H1 (cell line): Measurements from ENCODE around the gene HOXB5. TPM values are rescaled to one million over a fixed set of nuclear protein-coding genes. Genes with fewer than 3 reads are reported as not detected.

Experiments used
- CTCF ChIA-PET: fragments of 300-600 bp; sonication (Branson Sonifier 250); formaldehyde crosslinking; loops from one replicate; lab custom pipeline; 2021; ENCODE audit not compliant: partially characterized antibody; lab: Charles Lee
- POLR2A ChIA-PET: fragments of 300-600 bp; sonication (Branson Sonifier 250); formaldehyde crosslinking; loops from one replicate; lab custom pipeline; 2021; ENCODE audit warnings: inconsistent platforms; ENCODE audit not compliant: partially characterized antibody; lab: Charles Lee
- DNase-seq, 2 experiments: peaks; one replicate each; pipeline versions ENCODE4 v3.0.0 to v3.0.0-alpha.2; 2010 to 2022; ENCODE audit warnings: low spot score in 2 of 2, low read depth in 1 of 2, mixed read lengths in 1 of 2
- FAIRE-seq: peaks from 2 replicates; lab custom pipeline; 2011; peaks lifted over from hg19 to GRCh38; lab: Jason Lieb, UNC
- H2AFZ ChIP-seq: 2 replicates; pipeline ENCODE4 v1.8.1; 2012; ENCODE audit warnings: low read length, inconsistent platforms
- H2AK5ac ChIP-seq: 2 replicates; pipeline ENCODE4 v1.6.1; 2013; ENCODE audit warnings: low read depth, low read length
- H2BK120ac ChIP-seq: replicated peaks from 2 replicates; pipeline ENCODE3; 2013; ENCODE audit warnings: low read depth, low read length, inconsistent platforms
- H2BK12ac ChIP-seq: 2 replicates; pipeline ENCODE4 v1.6.1; 2013; ENCODE audit warnings: low read depth, low read length
- H2BK15ac ChIP-seq: 2 replicates; pipeline ENCODE4 v1.6.1; 2013; ENCODE audit warnings: low read length
- H2BK20ac ChIP-seq: 2 replicates; pipeline ENCODE4 v1.6.1; 2013; ENCODE audit warnings: low read length
- H2BK5ac ChIP-seq: 2 replicates; pipeline ENCODE4 v1.6.1; 2013; ENCODE audit warnings: low read depth, low read length
- H3K14ac ChIP-seq: 2 replicates; pipeline ENCODE4 v1.6.1; 2013; ENCODE audit warnings: inconsistent platforms; ENCODE audit not compliant: insufficient read length
- H3K18ac ChIP-seq: 2 replicates; pipeline ENCODE4 v1.6.1; 2013; ENCODE audit warnings: low read length; ENCODE audit errors: extremely low read depth
- H3K23ac ChIP-seq: 2 replicates; pipeline ENCODE4 v1.6.1; 2013; ENCODE audit warnings: inconsistent platforms; ENCODE audit not compliant: insufficient read length
- H3K23me2 ChIP-seq: 2 replicates; pipeline ENCODE4 v1.6.1; 2013; ENCODE audit warnings: low read depth, low read length
- H3K27ac ChIP-seq: 2 replicates; pipeline ENCODE4 v1.6.1; 2011; ENCODE audit warnings: low read depth, low read length, inconsistent platforms
- H3K27me3 ChIP-seq, 4 experiments: replicated peaks in 1 of 4; 1 replicate in 1 of 4; 2 replicates in 3 of 4; pipeline versions ENCODE4 v1.6.1 to v1.8.1; 2011 to 2013; ENCODE audit warnings: low read length in 3 of 4, mild to moderate bottlenecking in 3 of 4, inconsistent platforms in 2 of 4, mixed read lengths in 2 of 4, moderate library complexity in 1 of 4; ENCODE audit not compliant: control insufficient read depth in 3 of 4, insufficient read depth in 3 of 4; ENCODE audit errors: extremely low read depth in 1 of 4
- H3K36me3 ChIP-seq, 4 experiments: 2 replicates each; pipeline versions ENCODE4 v1.6.1 to v1.8.1; 2011 to 2013; ENCODE audit warnings: mild to moderate bottlenecking in 4 of 4, low read length in 3 of 4, moderate library complexity in 2 of 4, control low read depth in 1 of 4, inconsistent platforms in 1 of 4; ENCODE audit not compliant: insufficient read depth in 4 of 4, control insufficient read depth in 2 of 4
- H3K4ac ChIP-seq: replicated peaks from 2 replicates; pipeline ENCODE3; 2013; ENCODE audit warnings: low read length, low read depth, mixed read lengths, inconsistent platforms; ENCODE audit not compliant: insufficient read length
- H3K4me1 ChIP-seq, 4 experiments: replicated peaks in 1 of 4; 1 replicate in 1 of 4; 2 replicates in 3 of 4; pipeline versions ENCODE4 v1.6.1 to v1.8.1; 2011 to 2013; ENCODE audit warnings: low read length in 3 of 4, inconsistent platforms in 2 of 4, mixed read lengths in 1 of 4; ENCODE audit not compliant: insufficient read depth in 4 of 4, control insufficient read depth in 3 of 4
- H3K4me2 ChIP-seq, 2 experiments: 2 replicates each; pipeline versions ENCODE4 v1.6.1 to v1.8.1; 2011 to 2013; ENCODE audit warnings: low read depth in 2 of 2, low read length in 2 of 2, control low read depth in 1 of 2, inconsistent platforms in 1 of 2, mild to moderate bottlenecking in 1 of 2; ENCODE audit not compliant: insufficient read depth in 1 of 2
- H3K4me3 ChIP-seq, 4 experiments: fragments of 200-600, 300-600 bp in 1 of 4; sonication (generic), shearing (Covaris generic), sonication (Bioruptor Twin) in 1 of 4; 2 replicates each; pipeline versions ENCODE4 v1.5.1 to v1.8.1; 2011 to 2016; ENCODE audit warnings: low read length in 4 of 4, low read depth in 3 of 4, control low read depth in 2 of 4, inconsistent platforms in 2 of 4, mild to moderate bottlenecking in 2 of 4, mixed read lengths in 1 of 4, moderate library complexity in 1 of 4; ENCODE audit not compliant: insufficient read depth in 2 of 4; ENCODE audit errors: extremely low read depth in 1 of 4
- H3K56ac ChIP-seq: replicated peaks from 2 replicates; pipeline ENCODE3; 2013; ENCODE audit warnings: low read depth, mild to moderate bottlenecking, mixed read lengths, low read length, inconsistent platforms; ENCODE audit not compliant: insufficient read length
- H3K79me1 ChIP-seq: 2 replicates; pipeline ENCODE4 v1.6.1; 2013; ENCODE audit warnings: low read depth, low read length, control low read depth
- H3K79me2 ChIP-seq, 2 experiments: 2 replicates each; pipeline versions ENCODE4 v1.6.1 to v1.8.1; 2012 to 2013; ENCODE audit warnings: low read length in 2 of 2, mild to moderate bottlenecking in 2 of 2, inconsistent platforms in 1 of 2; ENCODE audit not compliant: insufficient read depth in 2 of 2, control insufficient read depth in 1 of 2
- H3K9ac ChIP-seq, 4 experiments: replicated peaks in 1 of 4; 1 replicate in 1 of 4; 2 replicates in 3 of 4; pipeline versions ENCODE4 v1.6.1 to v1.8.1; 2011 to 2013; ENCODE audit warnings: low read depth in 3 of 4, low read length in 3 of 4, control low read depth in 2 of 4, mild to moderate bottlenecking in 2 of 4, moderate library complexity in 2 of 4, inconsistent platforms in 1 of 4; ENCODE audit errors: extremely low read depth in 1 of 4
- H3K9me3 ChIP-seq, 2 experiments: 2 replicates each; pipeline versions ENCODE4 v1.6.1 to v1.8.1; 2012 to 2013; ENCODE audit warnings: mild to moderate bottlenecking in 2 of 2, moderate library complexity in 2 of 2, control low read depth in 1 of 2, inconsistent platforms in 1 of 2, low read depth in 1 of 2, low read length in 1 of 2, mixed read lengths in 1 of 2; ENCODE audit not compliant: insufficient read depth in 2 of 2
- H4K20me1 ChIP-seq, 2 experiments: replicated peaks in 1 of 2; 2 replicates each; pipeline versions ENCODE3 to v1.8.1; 2011 to 2013; ENCODE audit warnings: inconsistent platforms in 2 of 2, low read length in 2 of 2, mild to moderate bottlenecking in 1 of 2; ENCODE audit not compliant: insufficient read depth in 2 of 2, control insufficient read depth in 1 of 2
- H4K5ac ChIP-seq: 2 replicates; pipeline ENCODE4 v1.6.1; 2013; ENCODE audit warnings: low read length, low read depth, mixed read lengths, inconsistent platforms; ENCODE audit not compliant: insufficient read length
- H4K8ac ChIP-seq: 2 replicates; pipeline ENCODE4 v1.8.0; 2013; ENCODE audit warnings: mild to moderate bottlenecking, moderate library complexity, low read length, inconsistent platforms; ENCODE audit not compliant: insufficient read depth; ENCODE audit errors: extremely low read depth
- H4K91ac ChIP-seq: replicated peaks from 2 replicates; pipeline ENCODE3; 2013; ENCODE audit warnings: low read length, mixed read lengths, inconsistent platforms; ENCODE audit not compliant: insufficient read length
- EZH2 ChIP-seq: fragments of 200-600 bp; sonication (generic); IDR thresholded peaks from 2 replicates; pipeline ENCODE4 v1.7.1; 2012; ENCODE audit warnings: low read depth, mild to moderate bottlenecking, moderate library complexity, low read length, inconsistent platforms; ENCODE audit not compliant: severe bottlenecking
- RNF2 ChIP-seq: fragments of 200-900, 300-1000 bp; sonication (generic); IDR thresholded peaks from 2 replicates; pipeline ENCODE4 v1.7.1; 2016; ENCODE audit warnings: borderline replicate concordance, low read depth, mild to moderate bottlenecking, antibody characterized with exemption, low read length; ENCODE audit not compliant: poor library complexity, severe bottlenecking; ENCODE audit errors: missing control alignments
- SAP30 ChIP-seq: fragments of 300-600 bp; sonication (generic); IDR thresholded peaks from 2 replicates; pipeline ENCODE4 v1.7.1; 2012; ENCODE audit warnings: low read length, moderate library complexity, mild to moderate bottlenecking, inconsistent platforms; ENCODE audit not compliant: insufficient read depth, insufficient replicate concordance
- SUZ12 ChIP-seq: fragments of 200-600 bp; sonication (generic); IDR thresholded peaks from 2 replicates; pipeline ENCODE4 v1.6.1; 2012; ENCODE audit warnings: mild to moderate bottlenecking, inconsistent platforms, low read length, moderate library complexity, mixed read lengths
- WGBS, 2 experiments: shearing (Covaris generic) in 1 of 2; methylation state at CpG; one replicate each; pipeline versions ENCODE4 v1.1.6 to v1.1.7; 2013 to 2015; ENCODE audit warnings: low lambda C conversion rate in 2 of 2, mixed read lengths in 2 of 2, inconsistent platforms in 1 of 2, low coverage in 1 of 2, missing lambda C conversion rate in 1 of 2; ENCODE audit not compliant: insufficient replicate concordance in 2 of 2, insufficient coverage in 1 of 2, insufficient read length in 1 of 2; ENCODE audit errors: extremely low coverage in 1 of 2, missing lambda C conversion rate in 1 of 2; 5-methylcytosine and 5-hydroxymethylcytosine counted together
- polyA plus RNA-seq, 7 experiments: library from polyadenylated mRNA; depleted of rRNA in 3 of 7; stranded (reverse) in 5 of 7; unstranded in 2 of 7; fragments of >200 nt in 5 of 7; fragments of 200-250 nt in 2 of 7; gene quantifications; 1 replicate in 5 of 7; 2 replicates in 1 of 7; 4 replicates in 1 of 7; pipeline versions ENCODE4 v1.2.1 to v1.2.3, GENCODE V29; 2011 to 2013; ENCODE audit warnings: missing spikeins in 2 of 7, mixed read lengths in 2 of 7
- total RNA-seq: library from RNA; stranded (reverse); fragmentation: NEBNext Ultra II Directional; extraction: Animal tissue kit (Norgen Biotek cat#: 25700); gene quantifications from 2 replicates; pipeline ENCODE4 v1.2.1, GENCODE V29; 2021

Gene HOXB5
- total and polyA plus RNA-seq, 2 of the 8 experiments (the other 6 are each of a cell fraction or from before 2014, with no cell fraction given), result not detected

DNA sequence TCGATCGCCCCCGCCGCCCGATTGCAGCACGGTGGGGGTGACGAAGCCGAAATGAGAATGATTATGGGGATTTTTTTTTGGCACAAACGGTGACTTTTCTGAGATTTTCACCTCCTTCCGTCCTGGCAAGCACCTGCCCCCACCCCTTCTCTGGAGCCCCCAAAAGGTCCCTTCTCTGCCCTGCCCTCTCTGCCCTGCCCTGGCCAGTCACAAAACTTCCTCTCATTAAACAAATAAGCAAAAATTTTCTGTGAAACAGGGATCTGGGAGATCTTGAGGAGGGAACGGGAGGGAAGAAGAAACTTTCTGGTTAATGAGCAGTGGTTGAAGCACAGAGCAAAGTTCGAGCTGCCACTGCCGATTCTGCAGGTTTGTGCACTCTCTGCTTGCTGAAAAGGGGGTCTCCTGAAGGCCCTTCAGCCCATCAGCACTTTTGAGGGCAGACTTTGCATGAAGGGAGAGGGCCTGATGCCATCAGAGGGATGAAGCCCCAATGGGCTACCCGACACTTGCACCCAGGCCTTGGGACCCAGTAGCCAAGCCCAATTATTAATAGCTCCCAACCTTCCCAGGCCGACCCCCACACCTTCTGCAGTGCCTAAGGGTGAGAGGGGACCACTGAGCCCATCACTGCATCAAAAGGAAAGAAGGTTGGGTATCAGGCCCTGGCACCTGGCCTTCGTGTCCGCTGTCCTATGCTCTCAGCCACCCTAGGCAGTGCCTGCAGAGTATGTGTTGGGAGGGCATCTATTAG is 22.6 kb upstream of the HOXB5 start:
- ChIA-PET CTCF (interaction anchor here (0.5 to 5.4 kb wide), 8 partner anchors 8 to 946 kb away, joined by 3 to 30 read pairs (median 6); partner anchors contain the start of gene HOXB9), POLR2A (interaction anchor here (1.2 kb wide), 1 partner anchor 19 kb away, joined by 3 read pairs; no protein-coding TSS in a partner anchor)
- 0 out of 2 replicates have a peak overlapping the region, but pooled peaks have one; percentile 19 for H2BK12ac ChIP-seq
- no peak overlapping the region for H2BK20ac ChIP-seq
- no peak overlapping the region for H2BK15ac ChIP-seq
- WGBS, 2 experiments, result 17% methylated on average over 16 of the region's 17 CpGs; no CpG with 5 or more reads in 1 of the 2 experiments
- peaks cover 97 to 100% (median 99%) of the 10 kb centered on the region in 4 experiments for H3K27me3 ChIP-seq
- no peak for DNase-seq
- H4K20me1 ChIP-seq, result peaks cover 18 to 39% of the 10 kb centered on the region in 2 experiments
- no peak overlapping the region for H3K27ac ChIP-seq
- peak; percentile 94 for TF ChIP-seq EZH2
- TF ChIP-seq RNF2, result peak; percentile 93
- peak; percentile 93 for TF ChIP-seq SUZ12
- TF ChIP-seq SAP30, result no peak
- H3K56ac ChIP-seq, result no peak overlapping the region
- H2BK120ac ChIP-seq, result no peak overlapping the region
- peaks cover 0 to 7% (median 5%) of the 10 kb centered on the region in 4 experiments; a peak in 5 of 7 replicates for H3K4me1 ChIP-seq
- no peaks in the 10 kb centered on the region for H3K23me2 ChIP-seq
- H4K5ac ChIP-seq, result no peak overlapping the region
- no peak overlapping the region for H3K18ac ChIP-seq
- no peak overlapping the region for H3K4me3 ChIP-seq
- no peak overlapping the region for H3K4ac ChIP-seq
- H4K8ac ChIP-seq, result no peak overlapping the region
- no peaks in the 10 kb centered on the region; a peak in 1 of 4 replicates for H3K9me3 ChIP-seq
- H2BK5ac ChIP-seq, result no peak overlapping the region
- no peak overlapping the region for H3K23ac ChIP-seq
- H3K36me3 ChIP-seq, result peaks cover 0 to 13% (median 0%) of the 10 kb centered on the region in 4 experiments; a peak in 1 of 8 replicates
- no peak overlapping the region for H3K9ac ChIP-seq
- no peak overlapping the region for H2AK5ac ChIP-seq
- H4K91ac ChIP-seq, result no peak overlapping the region
- no peak overlapping the region for H3K14ac ChIP-seq
- no peak overlapping the region for H3K4me2 ChIP-seq
- no peaks in the 10 kb centered on the region for H3K79me1 ChIP-seq
- H2AFZ ChIP-seq, result no peak overlapping the region
- H3K79me2 ChIP-seq, result no peaks in the 10 kb centered on the region
- no peak for FAIRE-seq
